Measurements from ENCODE around the gene RGMA. TPM values are rescaled to one million over a fixed set of nuclear protein-coding genes. Genes with fewer than 3 reads are reported as not detected.

Gene RGMA
- total and polyA plus RNA-seq, 10 of the 15 experiments (the other 5 are each of a cell fraction or from before 2014, with no cell fraction given): not detected

DNA sequence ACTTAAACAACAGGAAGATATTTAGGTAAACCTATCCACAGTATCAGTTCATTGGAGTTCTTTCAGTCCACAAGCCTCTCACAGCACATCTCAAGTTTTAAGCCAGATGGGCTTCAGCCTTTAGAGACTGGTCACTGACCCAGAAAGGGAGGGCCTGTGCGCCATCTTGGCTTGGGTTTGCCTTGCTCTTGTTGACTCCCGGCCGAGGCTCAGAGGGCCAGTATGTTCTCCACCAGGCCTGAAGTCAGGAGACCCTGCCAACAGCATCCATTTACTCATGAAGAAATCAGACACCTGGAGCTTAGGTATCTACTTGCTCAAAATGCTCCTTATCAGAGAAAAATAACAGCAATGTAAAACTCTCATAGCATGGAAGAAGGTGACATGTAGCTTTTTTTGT is 6.2 kb downstream of the RGMA start (continued):
- TF ChIP-seq, protein P1, sequence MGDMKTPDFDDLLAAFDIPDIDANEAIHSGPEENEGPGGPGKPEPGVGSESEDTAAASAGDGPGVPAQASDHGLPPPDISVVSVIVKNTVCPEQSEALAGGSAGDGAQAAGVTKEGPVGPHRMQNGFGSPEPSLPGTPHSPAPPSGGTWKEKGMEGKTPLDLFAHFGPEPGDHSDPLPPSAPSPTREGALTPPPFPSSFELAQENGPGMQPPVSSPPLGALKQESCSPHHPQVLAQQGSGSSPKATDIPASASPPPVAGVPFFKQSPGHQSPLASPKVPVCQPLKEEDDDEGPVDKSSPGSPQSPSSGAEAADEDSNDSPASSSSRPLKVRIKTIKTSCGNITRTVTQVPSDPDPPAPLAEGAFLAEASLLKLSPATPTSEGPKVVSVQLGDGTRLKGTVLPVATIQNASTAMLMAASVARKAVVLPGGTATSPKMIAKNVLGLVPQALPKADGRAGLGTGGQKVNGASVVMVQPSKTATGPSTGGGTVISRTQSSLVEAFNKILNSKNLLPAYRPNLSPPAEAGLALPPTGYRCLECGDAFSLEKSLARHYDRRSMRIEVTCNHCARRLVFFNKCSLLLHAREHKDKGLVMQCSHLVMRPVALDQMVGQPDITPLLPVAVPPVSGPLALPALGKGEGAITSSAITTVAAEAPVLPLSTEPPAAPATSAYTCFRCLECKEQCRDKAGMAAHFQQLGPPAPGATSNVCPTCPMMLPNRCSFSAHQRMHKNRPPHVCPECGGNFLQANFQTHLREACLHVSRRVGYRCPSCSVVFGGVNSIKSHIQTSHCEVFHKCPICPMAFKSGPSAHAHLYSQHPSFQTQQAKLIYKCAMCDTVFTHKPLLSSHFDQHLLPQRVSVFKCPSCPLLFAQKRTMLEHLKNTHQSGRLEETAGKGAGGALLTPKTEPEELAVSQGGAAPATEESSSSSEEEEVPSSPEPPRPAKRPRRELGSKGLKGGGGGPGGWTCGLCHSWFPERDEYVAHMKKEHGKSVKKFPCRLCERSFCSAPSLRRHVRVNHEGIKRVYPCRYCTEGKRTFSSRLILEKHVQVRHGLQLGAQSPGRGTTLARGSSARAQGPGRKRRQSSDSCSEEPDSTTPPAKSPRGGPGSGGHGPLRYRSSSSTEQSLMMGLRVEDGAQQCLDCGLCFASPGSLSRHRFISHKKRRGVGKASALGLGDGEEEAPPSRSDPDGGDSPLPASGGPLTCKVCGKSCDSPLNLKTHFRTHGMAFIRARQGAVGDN (IDR thresholded peaks at IDR 0.05): no peak
- TF ChIP-seq ETV6 (conservative IDR thresholded peaks at IDR 0.05 in 1 of 2, IDR thresholded peaks at IDR 0.05 in 1 of 2; ENCODE audit: borderline replicate concordance in 1 of 2, low read depth in 1 of 2): no peak
- TF ChIP-seq, protein P2, sequence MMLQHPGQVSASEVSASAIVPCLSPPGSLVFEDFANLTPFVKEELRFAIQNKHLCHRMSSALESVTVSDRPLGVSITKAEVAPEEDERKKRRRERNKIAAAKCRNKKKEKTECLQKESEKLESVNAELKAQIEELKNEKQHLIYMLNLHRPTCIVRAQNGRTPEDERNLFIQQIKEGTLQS (IDR thresholded peaks at IDR 0.05; ENCODE audit: borderline replicate concordance, extremely low read depth, low read depth, low read length): no peak
- TF ChIP-seq, protein P3, sequence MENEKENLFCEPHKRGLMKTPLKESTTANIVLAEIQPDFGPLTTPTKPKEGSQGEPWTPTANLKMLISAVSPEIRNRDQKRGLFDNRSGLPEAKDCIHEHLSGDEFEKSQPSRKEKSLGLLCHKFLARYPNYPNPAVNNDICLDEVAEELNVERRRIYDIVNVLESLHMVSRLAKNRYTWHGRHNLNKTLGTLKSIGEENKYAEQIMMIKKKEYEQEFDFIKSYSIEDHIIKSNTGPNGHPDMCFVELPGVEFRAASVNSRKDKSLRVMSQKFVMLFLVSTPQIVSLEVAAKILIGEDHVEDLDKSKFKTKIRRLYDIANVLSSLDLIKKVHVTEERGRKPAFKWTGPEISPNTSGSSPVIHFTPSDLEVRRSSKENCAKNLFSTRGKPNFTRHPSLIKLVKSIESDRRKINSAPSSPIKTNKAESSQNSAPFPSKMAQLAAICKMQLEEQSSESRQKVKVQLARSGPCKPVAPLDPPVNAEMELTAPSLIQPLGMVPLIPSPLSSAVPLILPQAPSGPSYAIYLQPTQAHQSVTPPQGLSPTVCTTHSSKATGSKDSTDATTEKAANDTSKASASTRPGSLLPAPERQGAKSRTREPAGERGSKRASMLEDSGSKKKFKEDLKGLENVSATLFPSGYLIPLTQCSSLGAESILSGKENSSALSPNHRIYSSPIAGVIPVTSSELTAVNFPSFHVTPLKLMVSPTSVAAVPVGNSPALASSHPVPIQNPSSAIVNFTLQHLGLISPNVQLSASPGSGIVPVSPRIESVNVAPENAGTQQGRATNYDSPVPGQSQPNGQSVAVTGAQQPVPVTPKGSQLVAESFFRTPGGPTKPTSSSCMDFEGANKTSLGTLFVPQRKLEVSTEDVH (IDR thresholded peaks at IDR 0.05; ENCODE audit: low read depth, partially characterized antibody): no peak
- TF ChIP-seq, protein P4, sequence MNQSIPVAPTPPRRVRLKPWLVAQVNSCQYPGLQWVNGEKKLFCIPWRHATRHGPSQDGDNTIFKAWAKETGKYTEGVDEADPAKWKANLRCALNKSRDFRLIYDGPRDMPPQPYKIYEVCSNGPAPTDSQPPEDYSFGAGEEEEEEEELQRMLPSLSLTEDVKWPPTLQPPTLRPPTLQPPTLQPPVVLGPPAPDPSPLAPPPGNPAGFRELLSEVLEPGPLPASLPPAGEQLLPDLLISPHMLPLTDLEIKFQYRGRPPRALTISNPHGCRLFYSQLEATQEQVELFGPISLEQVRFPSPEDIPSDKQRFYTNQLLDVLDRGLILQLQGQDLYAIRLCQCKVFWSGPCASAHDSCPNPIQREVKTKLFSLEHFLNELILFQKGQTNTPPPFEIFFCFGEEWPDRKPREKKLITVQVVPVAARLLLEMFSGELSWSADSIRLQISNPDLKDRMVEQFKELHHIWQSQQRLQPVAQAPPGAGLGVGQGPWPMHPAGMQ (IDR thresholded peaks at IDR 0.05; ENCODE audit: borderline replicate concordance): no peak
- no peak for TF ChIP-seq RELA (IDR thresholded peaks at IDR 0.05; ENCODE audit: borderline replicate concordance, partially characterized antibody)

Data from GM12878 (cell line).